ENCODE results near the gene AOPEP.

AOPEP gene

GRCh38 chr9:95104581-95104960 is 378.1 kb downstream of the AOPEP start:
- H3K27ac ChIP-seq = no peak overlapping the region
- no peak for TF ChIP-seq CTCF (conservative IDR thresholded peaks at IDR 0.05)

- TF ChIP-seq CTCF (conservative IDR thresholded peaks at IDR 0.05) = no peak
- no peak overlapping the region for H3K27ac ChIP-seq
Measured at GRCh38 chr9:95104980-95105379, 378.5 kb downstream of the AOPEP start.

- H3K27ac ChIP-seq = no peak overlapping the region
- no peak for TF ChIP-seq CTCF (conservative IDR thresholded peaks at IDR 0.05)
Measured at GRCh38 chr9:95105519-95106287, 379.2 kb downstream of the AOPEP start.

- no peak for TF ChIP-seq CTCF (conservative IDR thresholded peaks at IDR 0.05)
- no peak overlapping the region for H3K27ac ChIP-seq
Measured at GRCh38 chr9:95107001-95107749, 380.7 kb downstream of the AOPEP start.

GRCh38 chr9:95107976-95108375 is 381.5 kb downstream of the AOPEP start:
- no peak overlapping the region for H3K27ac ChIP-seq
- no peak for TF ChIP-seq CTCF (conservative IDR thresholded peaks at IDR 0.05)

GRCh38 chr9:95108777-95109176 is 382.3 kb downstream of the AOPEP start:
- no peak overlapping the region for H3K27ac ChIP-seq
- TF ChIP-seq CTCF (conservative IDR thresholded peaks at IDR 0.05) = no peak

- TF ChIP-seq CTCF (conservative IDR thresholded peaks at IDR 0.05) = no peak
- H3K27ac ChIP-seq = no peak overlapping the region
Measured at GRCh38 chr9:95109456-95109855, 383.0 kb downstream of the AOPEP start.
